ENCODE data around the gene SLAMF7.

DNA sequence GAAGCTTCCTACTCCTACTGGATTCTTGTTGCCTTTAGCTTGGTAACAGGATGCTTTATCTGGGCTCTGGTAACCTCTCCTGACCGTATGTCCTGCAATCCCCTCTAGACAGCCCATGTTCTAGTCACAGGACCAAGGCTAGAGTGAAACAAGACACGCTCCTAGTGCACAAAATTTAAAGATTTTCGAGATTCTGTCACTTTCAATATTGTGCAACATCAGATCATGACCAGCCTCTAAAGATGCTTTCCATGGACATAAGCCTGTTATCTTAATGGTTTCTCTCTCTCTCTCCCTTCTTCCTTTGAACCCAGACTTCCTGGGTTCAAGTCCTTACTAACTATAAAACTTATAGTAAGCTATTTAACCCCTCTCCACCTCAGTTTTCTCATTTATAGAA, 55.3 kb downstream of the SLAMF7 start:
- no peak for TF ChIP-seq POLR2A (IDR thresholded peaks at IDR 0.05; ENCODE audit: insufficient read depth in 1 of 2, low read depth in 2 of 2, low read length in 2 of 2)
- TF ChIP-seq ZBTB1 (CRISPR knock-in tag; IDR thresholded peaks at IDR 0.05; ENCODE audit: borderline replicate concordance): no peak
- TF ChIP-seq ZNF24 (IDR thresholded peaks at IDR 0.05): no peak
- no peak for TF ChIP-seq FIP1L1 (IDR thresholded peaks at IDR 0.05; ENCODE audit: borderline replicate concordance, insufficient read depth, low read depth, low read length)
- TF ChIP-seq ZNF891 (CRISPR knock-in tag; IDR thresholded peaks at IDR 0.05): no peak
- TF ChIP-seq, protein P1, sequence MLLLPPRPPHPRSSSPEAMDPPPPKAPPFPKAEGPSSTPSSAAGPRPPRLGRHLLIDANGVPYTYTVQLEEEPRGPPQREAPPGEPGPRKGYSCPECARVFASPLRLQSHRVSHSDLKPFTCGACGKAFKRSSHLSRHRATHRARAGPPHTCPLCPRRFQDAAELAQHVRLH (CRISPR knock-in tag; IDR thresholded peaks at IDR 0.05; ENCODE audit: borderline replicate concordance, low read depth): no peak
- no peak for TF ChIP-seq KLF9 (CRISPR knock-in tag; IDR thresholded peaks at IDR 0.05; ENCODE audit: low read depth)
